Measurements from ENCODE around the gene BTBD16.

The BTBD16 gene

GRCh38 chr10:122285506-122286444 is 14.7 kb downstream of the BTBD16 start:
- Histone ChIP-seq H3K27me3 (ENCODE audit: insufficient read depth, insufficient read length) (no peaks in the 10 kb centered on the region), H3K4me1 (ENCODE audit: insufficient read depth, insufficient read length) (peaks cover 14% of the 10 kb centered on the region), H3K9me3 (ENCODE audit: insufficient read depth, low read length) (no peaks in the 10 kb centered on the region), H3K36me3 (ENCODE audit: insufficient read depth, insufficient read length, low read length) (no peaks in the 10 kb centered on the region), H3K9ac (ENCODE audit: insufficient read length, low read depth) (no peak overlapping the region), H3K4me3 (ENCODE audit: insufficient read length, low read depth) (no peak overlapping the region)
- TF ChIP-seq ZNF274 (IDR thresholded peaks at IDR 0.05; ENCODE audit: low read depth, low read length) (no peak), SUZ12 (IDR thresholded peaks at IDR 0.05; ENCODE audit: extremely low read depth, insufficient read depth, insufficient read length) (no peak), YY1 (IDR thresholded peaks at IDR 0.05; ENCODE audit: insufficient read depth, insufficient read length) (no peak)
- DNase-seq (ENCODE audit: low read depth, low spot score) = no peak

DNA sequence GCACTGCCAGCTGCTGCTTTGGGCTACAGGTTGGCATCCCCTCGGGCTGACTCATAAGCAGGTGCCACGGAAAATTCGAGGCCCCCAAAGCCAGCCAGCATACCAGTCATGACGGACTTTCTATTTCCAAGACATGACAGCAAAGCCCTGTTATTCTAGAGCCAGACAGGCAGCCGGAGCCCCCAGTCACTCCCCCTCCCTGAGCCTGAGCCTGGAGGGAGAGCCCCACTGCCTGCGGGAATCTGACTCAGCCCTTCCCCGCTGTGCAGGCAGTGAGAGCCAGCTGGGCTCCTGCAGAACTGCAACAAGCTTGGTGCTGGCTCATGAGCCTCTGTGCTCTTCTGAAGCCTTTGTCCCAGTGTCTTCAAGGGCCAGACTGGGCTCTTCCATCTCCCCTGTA is 15.8 kb downstream of the BTBD16 start:
- H3K27me3 ChIP-seq (ENCODE audit: insufficient read depth, insufficient read length) = no peaks in the 10 kb centered on the region
- no peak overlapping the region for H3K9ac ChIP-seq (ENCODE audit: insufficient read length, low read depth)
- H3K9me3 ChIP-seq (ENCODE audit: insufficient read depth, low read length) = no peaks in the 10 kb centered on the region
- no peak for TF ChIP-seq YY1 (IDR thresholded peaks at IDR 0.05; ENCODE audit: insufficient read depth, insufficient read length)
- TF ChIP-seq ZNF274 (IDR thresholded peaks at IDR 0.05; ENCODE audit: low read depth, low read length) = no peak
- no peak for TF ChIP-seq SUZ12 (IDR thresholded peaks at IDR 0.05; ENCODE audit: extremely low read depth, insufficient read depth, insufficient read length)
- no peak overlapping the region for H3K4me3 ChIP-seq (ENCODE audit: insufficient read length, low read depth)
- DNase-seq (ENCODE audit: low read depth, low spot score) = no peak
- H3K36me3 ChIP-seq (ENCODE audit: insufficient read depth, insufficient read length, low read length) = no peaks in the 10 kb centered on the region
- H3K4me1 ChIP-seq (ENCODE audit: insufficient read depth, insufficient read length) = peaks cover 14% of the 10 kb centered on the region

- peaks cover 12% of the 10 kb centered on the region for H3K4me1 ChIP-seq (ENCODE audit: insufficient read depth, insufficient read length)
- no peak for DNase-seq (ENCODE audit: low read depth, low spot score)
- H3K4me3 ChIP-seq (ENCODE audit: insufficient read length, low read depth) = no peak overlapping the region
- no peak overlapping the region for H3K9ac ChIP-seq (ENCODE audit: insufficient read length, low read depth)
- no peaks in the 10 kb centered on the region for H3K9me3 ChIP-seq (ENCODE audit: insufficient read depth, low read length)
- TF ChIP-seq SUZ12 (IDR thresholded peaks at IDR 0.05; ENCODE audit: extremely low read depth, insufficient read depth, insufficient read length) = no peak
- no peak for TF ChIP-seq YY1 (IDR thresholded peaks at IDR 0.05; ENCODE audit: insufficient read depth, insufficient read length)
- TF ChIP-seq ZNF274 (IDR thresholded peaks at IDR 0.05; ENCODE audit: low read depth, low read length) = no peak
- H3K27me3 ChIP-seq (ENCODE audit: insufficient read depth, insufficient read length) = no peaks in the 10 kb centered on the region
- H3K36me3 ChIP-seq (ENCODE audit: insufficient read depth, insufficient read length, low read length) = no peaks in the 10 kb centered on the region
Observed at GRCh38 chr10:122287570-122287969, 16.5 kb downstream of the BTBD16 start.

- H3K4me3 ChIP-seq (ENCODE audit: insufficient read length, low read depth) = no peak overlapping the region
- no peak for DNase-seq (ENCODE audit: low read depth, low spot score)
- H3K9ac ChIP-seq (ENCODE audit: insufficient read length, low read depth) = peak overlapping the region; percentile 29
- H3K9me3 ChIP-seq (ENCODE audit: insufficient read depth, low read length) = no peaks in the 10 kb centered on the region
- H3K36me3 ChIP-seq (ENCODE audit: insufficient read depth, insufficient read length, low read length) = no peaks in the 10 kb centered on the region
- H3K4me1 ChIP-seq (ENCODE audit: insufficient read depth, insufficient read length) = peaks cover 10% of the 10 kb centered on the region
- H3K27me3 ChIP-seq (ENCODE audit: insufficient read depth, insufficient read length) = no peaks in the 10 kb centered on the region
- TF ChIP-seq YY1 (IDR thresholded peaks at IDR 0.05; ENCODE audit: insufficient read depth, insufficient read length) = no peak
Observed at GRCh38 chr10:122288262-122288661, 17.2 kb downstream of the BTBD16 start.

DNA sequence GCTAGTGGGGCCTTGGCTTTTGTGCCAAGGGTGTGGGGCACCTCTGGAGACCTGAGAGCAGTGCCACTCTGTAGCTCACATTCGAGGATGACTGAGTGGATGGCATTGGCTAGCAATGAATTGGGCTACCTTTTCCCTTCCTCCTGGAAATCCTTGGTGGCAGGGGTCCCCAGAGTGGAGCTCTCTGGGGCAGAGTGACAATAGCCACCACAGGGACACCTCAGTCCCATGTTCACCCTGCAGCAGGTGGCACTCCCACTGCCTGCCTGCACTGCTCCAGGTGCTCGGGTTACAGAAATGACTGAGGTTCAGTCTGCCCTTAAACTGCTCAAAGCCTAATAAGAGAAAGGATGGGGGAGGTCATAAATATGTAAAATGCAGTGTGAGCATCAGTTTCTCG is 17.8 kb downstream of the BTBD16 start:
- H3K27me3 ChIP-seq (ENCODE audit: insufficient read depth, insufficient read length) = no peaks in the 10 kb centered on the region
- peaks cover 10% of the 10 kb centered on the region for H3K4me1 ChIP-seq (ENCODE audit: insufficient read depth, insufficient read length)
- TF ChIP-seq ZNF274 (IDR thresholded peaks at IDR 0.05; ENCODE audit: low read depth, low read length) (no peak), YY1 (IDR thresholded peaks at IDR 0.05; ENCODE audit: insufficient read depth, insufficient read length) (no peak), SUZ12 (IDR thresholded peaks at IDR 0.05; ENCODE audit: extremely low read depth, insufficient read depth, insufficient read length) (no peak)
- H3K36me3 ChIP-seq (ENCODE audit: insufficient read depth, insufficient read length, low read length) = no peaks in the 10 kb centered on the region
- no peak overlapping the region for H3K9ac ChIP-seq (ENCODE audit: insufficient read length, low read depth)
- no peak for DNase-seq (ENCODE audit: low read depth, low spot score)
- no peaks in the 10 kb centered on the region for H3K9me3 ChIP-seq (ENCODE audit: insufficient read depth, low read length)
- H3K4me3 ChIP-seq (ENCODE audit: insufficient read length, low read depth) = no peak overlapping the region

DNA sequence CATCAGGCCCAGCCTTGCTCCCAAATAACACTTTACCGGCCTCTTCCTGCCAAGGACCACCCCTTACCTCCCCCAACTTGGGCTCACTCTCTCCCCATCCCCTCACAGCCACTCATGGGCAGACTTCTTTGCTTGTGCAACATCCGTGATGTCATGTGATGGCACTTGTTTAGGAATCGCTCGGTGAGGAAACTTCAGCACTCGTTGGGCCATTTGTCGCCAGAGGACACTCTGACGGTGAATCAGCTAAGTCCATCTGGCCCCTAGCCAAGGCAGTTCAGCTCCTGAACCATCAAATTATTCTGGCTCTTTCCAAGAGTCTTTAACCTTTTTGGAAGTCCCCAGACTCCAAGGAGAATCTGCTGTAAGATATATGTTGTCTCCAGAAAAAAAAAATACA is 19.2 kb downstream of the BTBD16 start:
- H3K9me3 ChIP-seq (ENCODE audit: insufficient read depth, low read length) = no peaks in the 10 kb centered on the region
- H3K4me3 ChIP-seq (ENCODE audit: insufficient read length, low read depth) = no peak overlapping the region
- DNase-seq (ENCODE audit: low read depth, low spot score) = no peak
- peaks cover 15% of the 10 kb centered on the region for H3K4me1 ChIP-seq (ENCODE audit: insufficient read depth, insufficient read length)
- TF ChIP-seq YY1 (IDR thresholded peaks at IDR 0.05; ENCODE audit: insufficient read depth, insufficient read length) = no peak
- no peak for TF ChIP-seq ZNF274 (IDR thresholded peaks at IDR 0.05; ENCODE audit: low read depth, low read length)
- no peak for TF ChIP-seq SUZ12 (IDR thresholded peaks at IDR 0.05; ENCODE audit: extremely low read depth, insufficient read depth, insufficient read length)
- no peaks in the 10 kb centered on the region for H3K27me3 ChIP-seq (ENCODE audit: insufficient read depth, insufficient read length)
- no peaks in the 10 kb centered on the region for H3K36me3 ChIP-seq (ENCODE audit: insufficient read depth, insufficient read length, low read length)
- no peak overlapping the region for H3K9ac ChIP-seq (ENCODE audit: insufficient read length, low read depth)

DNA sequence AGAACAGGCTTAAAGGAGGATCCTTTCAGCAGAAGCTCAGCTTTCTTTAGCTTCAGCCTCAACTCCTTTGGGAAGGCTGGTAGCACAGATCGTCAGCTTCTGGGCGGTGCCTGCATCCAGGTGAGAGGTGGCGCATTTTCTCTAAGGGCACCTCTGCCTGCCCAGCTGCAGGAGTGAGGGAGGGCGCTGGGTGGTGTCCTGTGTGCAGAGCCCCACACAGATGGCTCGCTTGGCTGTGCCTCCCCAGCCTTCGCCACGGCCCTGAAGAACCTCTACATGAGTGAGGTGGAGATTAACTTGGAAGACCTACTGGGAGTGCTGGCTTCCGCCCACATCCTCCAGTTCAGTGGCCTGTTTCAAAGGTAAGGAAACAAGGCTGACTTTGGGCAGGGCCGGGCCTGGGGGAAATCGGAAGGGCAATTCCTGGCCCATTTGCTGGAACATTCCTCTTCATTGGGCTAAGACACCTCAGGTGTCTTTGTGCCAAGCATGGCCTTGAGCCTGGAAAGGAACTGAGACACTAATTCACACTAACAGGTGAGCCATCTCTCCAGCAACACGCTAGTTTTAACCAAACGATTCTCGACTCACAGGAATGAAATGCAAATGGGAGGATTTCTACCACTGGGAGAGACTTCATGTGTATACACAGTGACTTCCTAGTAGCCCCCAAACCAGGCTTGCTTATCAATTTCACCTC is 19.9 kb downstream of the BTBD16 start:
- Histone ChIP-seq H3K9me3 (ENCODE audit: insufficient read depth, low read length) (no peaks in the 10 kb centered on the region), H3K4me1 (ENCODE audit: insufficient read depth, insufficient read length) (peaks cover 11% of the 10 kb centered on the region), H3K4me3 (ENCODE audit: insufficient read length, low read depth) (no peak overlapping the region), H3K9ac (ENCODE audit: insufficient read length, low read depth) (no peak overlapping the region), H3K27me3 (ENCODE audit: insufficient read depth, insufficient read length) (no peaks in the 10 kb centered on the region), H3K36me3 (ENCODE audit: insufficient read depth, insufficient read length, low read length) (no peaks in the 10 kb centered on the region)
- no peak for TF ChIP-seq SUZ12 (IDR thresholded peaks at IDR 0.05; ENCODE audit: extremely low read depth, insufficient read depth, insufficient read length)
- no peak for DNase-seq (ENCODE audit: low read depth, low spot score)
